ENCODE data around the gene C1QBP.

GRCh38 chr17:5480962-5481361 is 42.0 kb upstream of the C1QBP start:
- TF ChIP-seq CTCF (IDR thresholded peaks at IDR 0.05) = no peak
- no peak for TF ChIP-seq EP300 (IDR thresholded peaks at IDR 0.05)
- TF ChIP-seq POLR2AphosphoS5 (IDR thresholded peaks at IDR 0.05) = no peak

Data from esophagus muscularis mucosa (tissue), 4 donors.